ENCODE results near the gene SORD.
"Not testable (repeated sequence)": the region's sequence is repeated elsewhere in the genome, so short reads cannot be mapped to it uniquely, and the experiment has no call there.

DNA sequence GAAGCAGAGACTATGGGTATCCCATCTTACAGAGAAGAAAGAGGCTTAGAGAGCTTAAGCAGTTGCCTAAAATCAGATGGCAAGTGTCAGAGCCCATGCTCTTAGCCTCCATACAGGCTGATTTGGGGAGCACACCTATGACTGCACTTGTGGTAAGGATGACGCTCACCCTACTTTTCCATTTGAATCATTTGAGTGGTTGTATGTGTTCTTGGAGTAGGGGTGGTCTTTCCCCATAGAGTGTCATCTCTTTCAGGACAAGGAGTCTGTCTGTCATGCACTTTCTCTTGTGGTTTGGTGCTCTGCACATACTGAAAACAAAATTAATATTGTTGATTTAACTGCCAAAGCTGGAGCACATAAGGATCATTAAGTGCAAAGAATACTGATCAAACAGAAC lies 35.3 kb upstream of the SORD start:
- TF ChIP-seq POLR2A (IDR thresholded peaks at IDR 0.05; ENCODE audit: low read depth, low read length); POLR2AphosphoS5 (IDR thresholded peaks at IDR 0.05; ENCODE audit: low read depth, low read length); TAF1 (IDR thresholded peaks at IDR 0.05; ENCODE audit: borderline replicate concordance, low read depth, low read length): not testable (repeated sequence)

All from GM12892 (cell line).